Neutrophil (primary cell): ENCODE measurements around the gene TMEM229B.

ENCODE experiments used
- H3K27ac ChIP-seq: fragments of 200-600 bp; sonication (generic); 2 replicates; pipeline ENCODE4 v1.5.1; 2016; ENCODE audit warnings: mild to moderate bottlenecking, moderate library complexity
- H3K27me3 ChIP-seq: fragments of 200-600 bp; sonication (generic); 2 replicates; pipeline ENCODE4 v1.6.0; 2016; ENCODE audit warnings: mild to moderate bottlenecking
- H3K36me3 ChIP-seq: fragments of 200-600 bp; sonication (generic); 2 replicates; pipeline ENCODE4 v1.5.1; 2017
- H3K4me1 ChIP-seq, 2 experiments: fragments of 200-600 bp in 1 of 2; sonication (generic) in 1 of 2; 1 replicate in 1 of 2; 2 replicates in 1 of 2; pipeline versions ENCODE4 v1.5.1 to v1.6.1; 2013 to 2016; ENCODE audit warnings: low read depth in 1 of 2, low read length in 1 of 2, mild to moderate bottlenecking in 1 of 2, moderate library complexity in 1 of 2; ENCODE audit not compliant: control insufficient read depth in 1 of 2, insufficient read depth in 1 of 2
- H3K4me3 ChIP-seq, 2 experiments: fragments of 200-600 bp in 1 of 2; sonication (generic) in 1 of 2; 1 replicate in 1 of 2; 2 replicates in 1 of 2; pipeline ENCODE4 v1.5.1; 2013 to 2016; ENCODE audit warnings: low read depth in 1 of 2, low read length in 1 of 2, mild to moderate bottlenecking in 1 of 2, moderate library complexity in 1 of 2
- H3K9me3 ChIP-seq: fragments of 200-600 bp; sonication (generic); 2 replicates; pipeline ENCODE4 v1.5.1; 2016
- TF ChIP-seq, protein P1 (sequence below): fragments of 200-600 bp; sonication (generic); IDR thresholded peaks from 2 replicates; pipeline ENCODE4 v1.5.1; 2016; ENCODE audit warnings: antibody characterized with exemption

The TMEM229B gene

DNA sequence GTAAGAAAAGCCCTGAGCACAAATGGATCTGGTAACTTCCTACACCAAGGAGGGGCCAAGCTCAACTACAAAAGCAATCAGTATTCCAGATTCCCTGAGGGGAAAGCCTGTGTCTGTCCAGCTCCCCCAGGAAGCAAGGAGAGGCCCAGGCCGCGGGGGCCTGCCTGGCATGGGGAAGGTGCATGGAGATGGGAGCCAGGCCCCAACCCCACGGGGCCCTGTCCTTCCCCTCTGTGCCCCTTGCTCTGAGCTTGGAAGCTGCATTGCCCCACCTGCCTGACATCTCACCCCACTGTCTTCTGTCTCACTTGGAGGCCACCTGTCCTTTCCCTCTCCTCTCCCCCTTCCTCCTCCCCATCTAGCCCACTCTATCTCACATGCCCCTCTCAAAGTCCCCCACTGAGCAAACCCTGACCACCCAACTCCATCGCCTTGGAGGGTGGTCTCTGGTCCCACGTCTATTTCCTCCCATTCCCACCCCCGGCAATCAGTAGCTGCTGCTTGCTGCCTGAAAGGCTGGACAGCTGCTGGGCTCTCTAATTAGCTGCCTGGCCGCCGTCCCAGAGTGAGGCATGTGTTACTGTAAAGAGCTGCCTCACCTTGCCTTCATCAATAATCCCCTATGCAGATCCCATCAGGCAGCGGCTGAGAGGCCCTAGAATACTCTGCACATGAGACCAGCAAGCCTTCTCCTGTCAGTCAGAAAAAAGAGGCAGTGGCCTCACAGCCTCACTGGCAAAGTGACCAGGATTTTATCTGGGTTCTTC lies 3.4 kb upstream of the TMEM229B start:
- TF ChIP-seq, protein P1, sequence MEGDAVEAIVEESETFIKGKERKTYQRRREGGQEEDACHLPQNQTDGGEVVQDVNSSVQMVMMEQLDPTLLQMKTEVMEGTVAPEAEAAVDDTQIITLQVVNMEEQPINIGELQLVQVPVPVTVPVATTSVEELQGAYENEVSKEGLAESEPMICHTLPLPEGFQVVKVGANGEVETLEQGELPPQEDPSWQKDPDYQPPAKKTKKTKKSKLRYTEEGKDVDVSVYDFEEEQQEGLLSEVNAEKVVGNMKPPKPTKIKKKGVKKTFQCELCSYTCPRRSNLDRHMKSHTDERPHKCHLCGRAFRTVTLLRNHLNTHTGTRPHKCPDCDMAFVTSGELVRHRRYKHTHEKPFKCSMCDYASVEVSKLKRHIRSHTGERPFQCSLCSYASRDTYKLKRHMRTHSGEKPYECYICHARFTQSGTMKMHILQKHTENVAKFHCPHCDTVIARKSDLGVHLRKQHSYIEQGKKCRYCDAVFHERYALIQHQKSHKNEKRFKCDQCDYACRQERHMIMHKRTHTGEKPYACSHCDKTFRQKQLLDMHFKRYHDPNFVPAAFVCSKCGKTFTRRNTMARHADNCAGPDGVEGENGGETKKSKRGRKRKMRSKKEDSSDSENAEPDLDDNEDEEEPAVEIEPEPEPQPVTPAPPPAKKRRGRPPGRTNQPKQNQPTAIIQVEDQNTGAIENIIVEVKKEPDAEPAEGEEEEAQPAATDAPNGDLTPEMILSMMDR = no peak
- H3K27me3 ChIP-seq = no peaks in the 10 kb centered on the region
- H3K4me3 ChIP-seq = no peak overlapping the region
- peaks cover 9 to 11% of the 10 kb centered on the region in 2 experiments for H3K4me1 ChIP-seq
- no peaks in the 10 kb centered on the region for H3K36me3 ChIP-seq
- H3K27ac ChIP-seq = no peak overlapping the region
- no peaks in the 10 kb centered on the region for H3K9me3 ChIP-seq

DNA sequence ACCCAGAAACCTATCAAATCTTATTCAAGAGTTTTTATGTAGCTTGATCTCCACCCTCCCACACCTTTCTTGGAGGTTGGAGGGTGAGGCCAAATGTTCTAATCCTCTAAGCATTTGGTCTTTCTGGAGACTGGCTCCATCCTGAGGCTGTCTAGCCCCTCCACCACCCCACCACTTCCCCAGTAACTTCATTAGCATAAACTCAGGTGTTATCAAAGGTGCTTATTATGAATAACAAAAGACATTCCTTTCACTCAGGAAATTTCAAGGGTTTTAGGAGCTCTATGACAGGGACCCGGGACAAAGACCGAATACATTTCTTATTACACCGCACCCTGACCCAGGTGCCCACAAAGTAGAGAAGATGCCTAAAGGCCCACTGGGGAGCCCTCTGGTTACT lies 2.8 kb upstream of the TMEM229B start:
- Histone ChIP-seq H3K27ac (no peak overlapping the region), H3K4me1 (peaks cover 9 to 11% of the 10 kb centered on the region in 2 experiments), H3K9me3 (no peaks in the 10 kb centered on the region), H3K36me3 (no peaks in the 10 kb centered on the region), H3K4me3 (no peak overlapping the region), H3K27me3 (no peaks in the 10 kb centered on the region)
- TF ChIP-seq, protein P1 = no peak

DNA sequence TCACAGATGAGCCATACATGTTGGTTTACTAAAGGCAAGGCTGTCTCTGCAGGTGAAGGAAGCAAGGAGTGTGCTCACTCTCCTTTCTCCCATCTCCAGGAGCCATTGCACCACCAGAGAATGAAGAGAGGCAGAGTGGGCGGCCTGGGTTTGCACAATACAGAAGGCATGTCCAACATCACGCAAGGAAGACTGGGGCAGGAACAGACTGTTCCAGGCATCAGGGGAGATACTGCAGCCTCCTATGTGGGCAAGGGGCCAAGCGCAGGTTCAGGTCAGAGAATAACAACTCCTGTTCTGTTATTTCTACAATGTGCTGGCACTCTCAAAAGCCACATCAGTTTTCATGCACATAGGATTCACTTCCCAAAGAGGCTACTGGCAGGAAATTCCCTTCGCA lies 1.7 kb upstream of the TMEM229B start:
- Histone ChIP-seq H3K27ac (no peak overlapping the region), H3K27me3 (no peaks in the 10 kb centered on the region), H3K4me3 (no peak overlapping the region), H3K4me1 (peaks cover 9 to 11% of the 10 kb centered on the region in 2 experiments), H3K9me3 (no peaks in the 10 kb centered on the region), H3K36me3 (no peaks in the 10 kb centered on the region)
- TF ChIP-seq, protein P1 = no peak

DNA sequence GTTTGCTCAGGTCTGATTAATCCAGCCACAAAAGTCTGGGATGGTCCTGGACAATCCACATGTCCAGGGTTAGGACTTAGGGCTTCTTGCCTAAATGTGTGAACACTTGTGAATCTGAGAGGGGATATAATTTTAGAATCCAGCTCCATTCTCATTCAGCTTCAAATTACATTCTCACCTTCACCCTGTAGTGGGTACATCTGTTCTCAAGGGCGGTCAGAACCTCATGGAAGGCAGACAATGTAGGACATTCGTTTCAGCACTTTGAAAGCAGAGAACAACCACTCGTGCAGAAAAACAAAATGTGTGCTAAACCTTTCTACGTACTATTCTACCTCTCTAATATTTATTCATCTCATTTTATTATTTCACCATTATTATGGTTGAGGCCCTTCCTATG lies 1.2 kb downstream of the TMEM229B start:
- Histone ChIP-seq H3K9me3 (no peaks in the 10 kb centered on the region), H3K36me3 (no peaks in the 10 kb centered on the region), H3K27ac (no peak overlapping the region), H3K4me1 (peaks cover 9 to 11% of the 10 kb centered on the region in 2 experiments), H3K27me3 (no peaks in the 10 kb centered on the region), H3K4me3 (no peak overlapping the region)
- TF ChIP-seq, protein P1 = no peak

DNA sequence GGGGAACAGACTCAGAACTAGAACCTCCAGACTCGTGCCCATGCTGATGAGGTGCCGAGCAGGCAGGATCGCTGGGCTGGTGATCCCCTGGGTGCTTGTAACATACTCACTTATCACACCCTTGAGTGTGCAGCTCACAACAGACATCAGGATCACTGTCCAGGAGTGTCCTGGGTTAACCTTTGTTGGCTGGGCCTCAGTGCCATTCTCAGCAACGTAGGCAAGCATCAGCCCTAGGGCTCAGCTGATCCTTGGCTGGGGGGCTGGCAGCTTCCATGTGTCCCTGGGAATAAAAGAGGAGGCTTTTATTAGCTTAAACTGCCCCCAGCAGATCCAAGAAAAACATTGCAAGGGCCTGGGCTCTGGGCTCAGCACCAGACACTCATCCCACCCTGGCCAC lies 1.6 kb downstream of the TMEM229B start:
- Histone ChIP-seq H3K4me3 (no peak overlapping the region), H3K4me1 (peaks cover 9 to 11% of the 10 kb centered on the region in 2 experiments), H3K27ac (no peak overlapping the region), H3K36me3 (no peaks in the 10 kb centered on the region), H3K9me3 (no peaks in the 10 kb centered on the region), H3K27me3 (no peaks in the 10 kb centered on the region)
- TF ChIP-seq, protein P1 = no peak
